UCSD-AML1 (cell line): ENCODE results near the gene CALCOCO1.
A peak's percentile ranks its signal among the peaks of the same experiment; 100 is the strongest.

Experiments
- DNase-seq: peaks from one replicate; lab custom pipeline; 2025; ENCODE audit not compliant: unreplicated experiment; lab: John Stamatoyannopoulos, UW

The CALCOCO1 gene

DNA sequence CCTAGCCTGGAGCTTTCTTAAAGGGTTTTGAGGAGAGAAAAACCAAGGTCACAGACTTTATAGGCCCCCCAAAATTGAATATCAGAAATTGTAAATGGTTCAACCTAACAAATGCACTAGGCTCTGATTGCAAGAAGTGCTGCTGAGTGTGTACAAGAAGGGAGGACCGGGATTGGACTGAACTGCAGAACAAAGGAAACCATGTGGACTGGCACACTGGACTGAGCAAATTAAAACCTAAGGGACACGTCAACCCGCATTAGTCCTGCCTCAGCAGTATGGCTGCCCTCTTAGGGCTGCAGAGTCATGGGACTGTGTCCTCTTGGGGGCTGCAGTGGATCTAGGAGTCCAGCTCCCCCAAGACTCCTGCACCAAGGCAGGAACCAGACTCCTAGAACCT is 25.4 kb upstream of the CALCOCO1 start:
- no peak for DNase-seq

DNA sequence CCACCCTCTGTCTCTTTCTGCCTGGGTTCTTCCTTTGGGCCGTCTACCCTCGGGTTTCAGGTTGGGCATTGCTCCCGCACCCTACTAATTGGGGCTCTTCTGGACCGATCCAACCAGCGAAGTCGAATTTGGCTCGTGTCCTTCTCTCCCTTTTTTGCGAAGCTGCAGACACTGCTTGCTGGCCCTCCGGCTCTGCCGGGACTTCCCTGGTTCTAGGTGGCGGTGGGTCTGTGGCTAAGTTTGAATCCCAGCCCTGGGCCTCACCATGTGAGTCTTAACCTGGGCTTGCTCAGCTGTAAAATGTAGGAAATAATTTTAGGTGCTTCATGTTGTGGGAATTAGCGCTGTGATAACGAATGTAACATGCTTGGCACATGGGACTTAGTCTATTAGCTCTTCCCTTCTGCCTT is 24.9 kb upstream of the CALCOCO1 start:
- DNase-seq: no peak

DNA sequence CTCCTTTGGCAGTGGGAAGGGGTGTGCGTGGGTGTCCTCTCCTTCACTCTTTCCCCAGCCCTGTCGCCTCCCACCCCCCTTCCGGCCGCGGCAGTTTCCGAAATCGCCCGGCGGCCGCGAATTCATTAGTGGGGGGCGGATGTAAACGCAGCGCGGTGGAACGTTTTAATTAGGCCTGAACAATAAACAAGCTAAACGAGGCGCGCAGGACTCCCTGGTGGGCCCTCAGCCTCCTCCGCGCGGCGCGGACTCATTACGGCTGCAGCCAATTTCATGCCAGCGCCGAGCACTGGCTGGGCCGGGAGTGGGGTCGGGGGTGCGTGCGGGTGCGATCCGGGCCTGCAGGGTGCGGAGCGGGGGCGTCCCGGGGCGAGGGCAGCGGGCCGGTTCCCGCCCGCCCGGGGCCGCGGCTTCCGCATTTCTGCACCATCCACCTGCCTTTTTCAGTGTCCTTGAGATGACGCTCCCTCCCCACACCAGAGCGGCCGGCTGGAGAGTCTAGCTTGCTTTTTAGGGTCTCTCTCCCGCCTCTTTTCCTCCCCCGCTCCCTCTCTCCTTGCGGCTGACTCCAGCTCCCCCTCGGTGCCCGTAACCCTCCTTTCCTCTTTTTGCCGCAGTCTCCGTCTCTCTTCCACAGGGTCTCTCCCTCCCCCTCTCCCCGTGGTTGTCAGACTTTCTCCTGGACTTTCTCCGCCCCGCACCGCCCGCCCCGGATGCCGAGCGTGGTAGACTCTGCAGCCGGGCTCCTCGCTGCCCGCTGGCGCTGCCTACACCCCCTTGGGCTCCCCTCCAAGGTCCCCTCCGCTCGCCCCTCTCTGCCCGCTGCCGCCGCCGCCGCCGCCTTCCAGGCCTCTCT is 24.3 kb upstream of the CALCOCO1 start, which contains the start of gene CISTR:
Gene CISTR (minus strand): TSS at position 644 of the 856 bp plus-strand sequence.
- peak; percentile 68 for DNase-seq

DNA sequence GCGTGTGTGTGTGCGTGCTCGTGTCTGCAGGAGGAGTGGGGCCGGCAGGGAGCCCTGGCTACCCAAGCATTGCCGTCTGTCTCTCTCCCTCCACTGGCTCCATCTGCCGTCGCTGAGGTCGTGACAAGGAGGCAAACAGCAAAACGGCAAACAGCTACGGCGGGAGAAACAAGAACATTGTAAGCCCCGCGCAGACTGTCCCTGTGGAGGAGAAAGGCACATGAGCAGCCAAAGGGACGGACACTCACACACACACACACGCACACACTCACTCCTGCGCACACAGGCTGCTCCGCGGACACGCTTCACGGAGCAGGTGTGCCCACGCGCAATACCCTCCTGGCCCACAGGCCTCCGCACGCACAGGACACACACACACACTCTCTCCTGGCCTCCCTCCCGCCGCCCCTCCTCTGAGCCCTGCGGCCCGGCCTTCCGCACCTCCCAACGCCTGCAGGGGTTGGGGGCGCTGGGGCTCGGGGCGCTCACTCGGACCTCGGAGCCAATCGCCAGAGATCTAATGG is 23.6 kb upstream of the CALCOCO1 start:
- no peak for DNase-seq

DNA sequence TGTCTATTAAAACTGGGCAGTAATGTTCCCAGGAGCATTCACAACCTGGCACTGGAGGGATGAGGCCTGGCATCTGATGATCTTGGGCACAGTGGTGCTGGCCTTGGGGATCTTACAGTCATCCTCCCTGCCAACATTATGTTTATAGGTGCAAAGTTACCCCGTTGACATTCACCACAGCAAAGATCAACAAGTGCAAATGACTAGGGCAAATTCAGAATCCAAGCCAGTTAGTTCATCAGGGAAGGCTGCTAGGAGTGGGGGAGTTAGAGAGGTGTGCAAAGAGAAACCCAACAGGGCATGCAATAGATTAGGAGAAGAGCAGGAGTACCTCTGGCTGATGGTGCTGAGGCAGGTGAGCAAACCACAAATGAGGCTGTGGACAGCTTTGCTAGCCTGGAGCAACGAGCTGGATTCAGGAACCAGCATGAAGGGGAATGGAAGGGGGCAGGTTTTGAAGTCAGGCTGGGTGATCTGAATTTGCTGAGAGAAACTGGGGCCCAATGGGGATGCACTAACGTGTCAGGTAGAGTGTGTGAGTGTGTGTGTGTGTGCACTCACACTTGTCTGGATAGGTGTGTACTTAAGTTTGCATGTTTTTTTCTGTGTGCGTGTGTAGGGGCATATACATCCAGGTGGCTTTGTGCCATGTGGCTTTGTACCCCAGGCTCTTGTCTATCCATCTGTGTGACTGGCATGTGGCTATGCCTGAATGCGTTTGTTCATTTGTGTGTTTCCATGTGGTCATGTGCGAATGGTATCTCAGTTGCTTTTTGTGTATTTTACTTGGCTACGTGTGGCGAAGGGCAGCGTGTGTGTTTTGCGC is 22.9 kb upstream of the CALCOCO1 start:
- no peak for DNase-seq

DNA sequence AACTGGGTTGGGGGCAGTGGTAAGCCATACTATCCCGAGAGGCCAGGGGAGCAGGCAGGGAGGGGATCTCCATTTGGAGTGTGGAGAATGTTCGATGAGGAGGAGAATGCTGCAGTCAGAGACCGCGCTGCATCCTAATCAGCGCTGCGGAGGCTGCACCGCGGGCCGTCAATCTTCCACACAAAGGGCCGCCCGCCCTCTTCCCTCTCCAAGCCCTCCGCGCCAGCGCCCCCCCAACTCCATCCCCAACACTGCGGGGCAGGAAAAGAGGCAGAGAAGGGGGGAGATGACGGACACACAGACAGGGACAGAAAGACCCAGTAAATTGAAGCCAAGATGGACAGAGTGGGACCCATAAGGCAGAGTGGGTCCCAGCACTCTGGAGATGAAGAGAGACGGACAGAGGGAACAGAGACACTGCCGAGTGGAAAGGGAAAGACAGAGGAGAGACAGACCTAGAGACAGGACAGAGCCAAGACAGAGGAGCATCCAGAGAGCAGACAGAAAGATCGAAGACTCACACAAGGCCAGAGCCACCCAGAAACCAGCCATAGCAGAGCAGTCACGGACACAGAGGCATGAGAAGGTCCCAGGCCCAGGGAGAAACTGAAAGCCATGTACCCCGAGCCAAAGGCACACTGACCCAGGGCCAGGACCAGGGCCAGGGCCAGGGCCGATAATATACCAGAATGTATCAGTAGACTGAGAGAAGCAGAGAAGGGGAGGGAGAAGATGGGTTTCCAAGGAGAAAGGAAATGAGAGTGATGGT is 21.0 kb upstream of the CALCOCO1 start:
- DNase-seq: no peak

DNA sequence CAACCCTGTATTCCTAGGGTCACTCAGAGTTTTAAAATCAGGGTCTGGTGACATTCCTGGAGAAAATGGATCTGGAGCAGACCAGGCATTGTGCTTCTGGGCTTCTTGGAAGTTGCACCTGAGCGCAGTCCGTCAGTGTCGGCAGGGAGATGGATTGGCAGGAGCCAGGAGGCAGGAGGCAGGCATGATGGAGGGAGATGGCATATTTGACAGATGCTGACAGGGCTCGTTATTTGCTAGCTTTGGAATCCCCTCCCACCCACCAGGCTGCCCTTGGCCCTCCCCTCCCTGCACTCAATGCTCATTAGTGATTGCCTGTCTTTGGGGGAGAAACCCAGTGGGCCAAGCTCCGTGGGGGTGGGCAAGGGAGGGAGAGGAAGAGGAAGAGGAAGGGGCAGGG is 19.8 kb upstream of the CALCOCO1 start:
- DNase-seq: no peak

DNA sequence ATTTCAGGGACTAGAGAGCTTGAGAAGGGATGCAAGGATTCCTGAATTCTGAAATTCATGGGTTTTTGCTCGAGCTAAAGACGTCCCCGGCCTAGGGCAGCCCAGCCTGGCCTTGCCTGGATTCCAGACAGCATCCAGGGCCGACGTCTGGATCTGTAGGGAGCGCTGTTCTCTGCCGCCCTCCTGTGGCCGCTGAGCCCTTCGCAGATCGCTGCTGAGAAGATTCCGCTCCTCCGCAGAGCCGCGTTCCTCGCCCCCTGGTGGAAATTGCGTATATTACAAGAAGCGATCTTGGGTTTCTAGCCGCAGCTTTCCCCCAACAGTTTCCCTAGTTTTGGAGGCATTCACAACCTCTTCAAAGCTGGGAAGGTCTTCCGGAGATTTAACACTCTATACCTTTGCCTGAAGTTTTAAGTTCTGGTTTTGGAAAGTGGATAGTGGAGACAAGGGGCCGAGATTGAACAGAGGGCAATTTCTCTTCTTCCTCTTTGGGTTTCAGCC is 19.4 kb upstream of the CALCOCO1 start:
- DNase-seq: peak; percentile 85

DNA sequence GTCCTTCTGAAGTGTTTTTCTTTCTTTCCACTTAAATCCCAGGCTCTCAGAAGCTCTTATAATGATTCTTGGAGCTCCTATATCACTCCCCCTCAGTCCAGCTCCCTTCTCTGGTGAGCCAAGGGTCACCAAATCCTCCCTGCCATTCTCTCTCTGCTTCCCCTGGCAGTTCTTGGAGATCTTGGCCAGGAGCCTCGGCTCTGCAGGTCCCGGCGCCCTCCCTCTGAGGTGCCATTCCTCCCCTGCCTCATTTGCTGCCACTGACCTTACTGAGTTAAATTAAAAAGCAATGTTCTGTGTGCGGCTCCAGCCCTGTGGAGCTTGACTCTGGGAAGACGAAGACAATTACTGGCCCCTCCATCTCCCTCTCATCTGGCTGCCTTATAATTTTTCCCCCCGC is 17.5 kb upstream of the CALCOCO1 start:
- no peak for DNase-seq

DNA sequence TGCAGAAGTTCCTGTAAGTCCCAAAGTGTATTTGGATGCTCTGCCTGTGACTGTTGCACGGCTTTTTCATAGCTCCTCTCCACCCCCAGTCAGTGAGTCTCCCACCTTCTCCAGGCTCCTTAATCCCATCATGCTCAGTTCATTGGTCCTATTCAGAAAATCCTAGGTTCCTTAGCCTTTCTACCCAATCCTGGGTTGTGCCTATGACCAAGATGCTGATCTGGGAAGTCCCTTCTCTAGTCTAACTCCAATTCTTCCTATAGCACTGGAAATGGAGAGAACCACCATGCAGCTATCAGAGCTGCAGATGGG is 16.8 kb upstream of the CALCOCO1 start:
- DNase-seq: no peak

DNA sequence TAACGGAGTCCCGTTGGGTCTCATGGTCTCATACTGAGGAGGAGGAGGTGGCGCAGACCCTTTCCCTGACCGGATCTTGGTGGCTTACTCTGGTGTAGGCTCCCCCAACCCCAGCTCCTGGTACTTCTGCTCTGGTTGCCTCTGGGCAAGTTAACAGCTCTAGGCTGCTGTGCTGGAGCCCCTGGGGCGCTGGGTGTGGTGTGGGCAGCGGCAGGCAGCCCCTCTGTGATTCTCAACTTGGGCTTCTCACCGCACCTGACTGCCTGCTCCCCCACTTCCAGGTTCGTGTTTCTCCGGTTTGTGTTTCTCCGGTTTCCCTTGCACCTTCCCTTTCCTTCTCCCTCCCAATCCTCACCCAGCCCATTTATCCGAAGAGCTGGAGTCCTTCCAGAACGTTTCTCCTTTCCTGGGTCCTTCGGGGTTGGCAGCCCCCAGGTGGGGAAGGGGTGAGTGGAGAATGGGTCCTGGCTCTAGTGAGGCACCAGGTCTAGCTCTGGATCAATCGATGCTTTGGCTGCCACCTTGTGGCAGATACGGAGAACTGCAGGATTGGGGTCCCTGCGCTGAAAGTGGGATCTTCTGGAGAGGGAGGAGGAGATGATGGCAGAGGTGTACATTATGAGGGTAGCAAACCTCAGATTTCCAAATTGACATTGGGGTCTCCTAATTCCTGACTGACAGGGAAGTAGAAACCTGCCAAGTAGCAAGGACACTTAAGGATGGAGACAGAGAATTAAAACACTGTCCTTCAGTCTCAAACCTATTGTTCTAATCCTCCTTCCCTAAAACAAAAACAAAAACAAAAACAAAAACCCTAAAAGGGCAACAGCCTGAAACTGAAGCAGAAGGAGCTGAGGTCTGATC is 16.2 kb upstream of the CALCOCO1 start:
- peak; percentile 51 for DNase-seq

DNA sequence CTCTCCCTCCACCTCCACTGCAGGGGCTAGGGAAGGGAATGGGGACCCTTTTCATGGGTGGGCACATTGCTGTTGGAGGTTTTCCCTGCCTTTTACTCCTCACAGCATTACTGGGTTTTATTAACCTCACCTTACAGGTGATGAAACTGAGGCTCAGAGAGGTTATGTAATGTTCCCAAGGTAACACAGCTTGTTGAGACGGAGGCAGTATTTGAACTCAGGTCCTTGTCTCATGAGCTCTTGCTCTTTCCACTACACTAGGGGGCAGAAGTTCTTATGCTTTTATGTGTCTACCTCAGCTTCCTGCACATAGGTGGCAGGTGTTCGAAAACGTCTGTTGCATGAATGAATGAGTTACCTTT is 12.9 kb upstream of the CALCOCO1 start:
- DNase-seq: no peak

DNA sequence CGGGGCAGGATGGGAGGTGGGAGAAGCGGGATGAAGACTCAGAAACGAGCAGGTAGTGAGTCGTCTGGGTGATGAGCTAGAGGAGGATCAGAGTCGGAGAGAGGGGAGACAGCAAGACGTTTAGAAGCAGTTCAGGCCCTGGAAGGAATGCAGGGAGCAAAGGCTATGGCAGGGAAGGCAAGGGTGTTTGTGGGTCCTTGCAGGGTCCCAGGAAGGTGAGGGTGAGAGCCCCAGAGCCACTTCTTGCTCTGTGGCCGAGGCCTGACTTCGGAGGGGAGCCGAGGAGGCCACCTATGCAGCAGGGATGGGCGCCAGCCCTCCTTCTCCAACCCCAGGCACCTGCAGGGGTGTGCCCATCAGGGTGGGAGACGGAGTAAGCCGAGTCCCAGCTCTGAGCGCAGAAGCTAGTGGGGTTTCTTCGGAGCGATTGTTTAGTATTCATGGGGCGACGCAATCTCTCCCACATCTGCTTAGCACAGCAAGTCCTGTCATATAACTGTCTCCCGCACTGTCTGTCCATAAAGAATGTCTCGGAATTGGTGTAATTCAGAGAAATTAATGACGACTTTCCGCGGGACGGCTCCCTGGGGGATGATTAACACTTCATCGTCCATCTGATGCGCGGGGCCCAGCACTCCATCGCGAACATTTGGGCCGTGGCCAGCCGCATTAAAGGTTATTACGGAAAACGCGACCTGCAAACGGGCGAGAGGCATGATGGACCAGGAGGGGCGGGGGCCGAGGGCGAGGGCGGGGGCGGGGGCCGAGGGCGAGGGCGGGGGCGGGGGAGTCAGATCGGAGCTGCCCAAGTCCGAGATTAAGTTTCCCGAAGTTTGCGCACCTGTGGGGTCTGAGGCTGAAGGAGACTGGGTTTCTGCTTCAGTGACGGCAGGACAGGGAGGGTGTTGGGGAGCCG is 12.2 kb upstream of the CALCOCO1 start:
- DNase-seq: no peak

DNA sequence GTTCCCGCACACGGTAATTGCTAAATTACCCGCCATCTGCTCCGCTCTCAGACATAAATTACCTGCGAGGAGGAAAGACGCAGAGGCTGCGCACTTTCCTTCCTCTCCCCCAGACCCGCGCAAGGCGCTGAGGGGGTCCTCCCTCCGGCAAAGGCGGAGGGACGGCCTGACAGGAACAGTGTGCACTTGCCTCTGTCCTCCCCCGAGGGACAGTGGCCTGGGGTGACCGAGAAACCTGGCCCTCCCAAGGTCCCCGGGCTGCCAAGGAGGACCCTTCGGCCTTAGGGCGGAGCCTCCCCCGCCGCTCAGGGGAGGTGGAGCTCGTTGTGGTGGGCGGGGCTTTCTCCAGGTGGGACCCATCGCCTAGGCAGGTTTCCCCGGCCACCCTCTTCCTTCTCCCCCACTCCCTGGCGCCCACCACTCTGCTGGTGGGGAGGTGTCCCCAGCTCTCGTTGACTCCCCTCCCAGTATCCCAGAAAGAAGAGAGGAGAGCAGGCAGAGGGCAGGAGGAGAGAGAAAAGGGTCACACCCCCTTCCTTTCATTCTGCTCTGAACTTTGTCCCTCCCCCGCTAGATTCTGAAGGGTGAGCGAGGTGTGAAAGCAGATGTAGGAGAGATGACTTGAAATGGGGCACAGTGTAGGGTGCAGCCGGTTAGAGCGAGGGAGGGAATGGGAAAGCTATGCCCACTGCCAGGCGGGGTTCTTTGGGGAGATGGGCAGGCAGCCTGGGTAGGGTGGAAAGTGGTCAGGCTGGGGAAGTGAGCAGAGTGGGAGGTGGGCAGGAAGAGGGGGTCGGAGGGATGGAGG is 11.4 kb upstream of the CALCOCO1 start:
- no peak for DNase-seq

DNA sequence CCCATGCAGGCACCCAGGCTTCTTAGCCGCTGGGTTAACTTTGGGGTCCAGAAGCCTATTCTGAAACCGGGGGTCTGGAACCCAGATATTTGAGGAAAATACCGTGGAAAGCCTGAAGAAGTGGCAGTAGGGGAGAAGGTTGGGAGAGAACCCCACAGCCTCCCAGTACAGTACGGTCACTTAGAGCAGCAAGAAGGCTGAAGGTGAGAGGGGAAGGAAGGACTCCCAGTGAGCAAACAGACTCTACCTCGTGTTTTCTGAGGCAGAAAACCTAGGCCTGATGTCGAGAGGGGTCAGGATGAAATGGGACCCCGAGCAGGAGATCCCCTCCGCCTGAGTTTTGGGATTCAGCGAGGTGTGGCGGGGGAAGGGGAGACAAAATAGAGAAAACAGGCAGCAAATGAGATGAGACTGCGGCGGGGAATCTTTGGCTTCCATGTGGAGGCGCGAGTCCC is 10.7 kb upstream of the CALCOCO1 start:
- DNase-seq: no peak

DNA sequence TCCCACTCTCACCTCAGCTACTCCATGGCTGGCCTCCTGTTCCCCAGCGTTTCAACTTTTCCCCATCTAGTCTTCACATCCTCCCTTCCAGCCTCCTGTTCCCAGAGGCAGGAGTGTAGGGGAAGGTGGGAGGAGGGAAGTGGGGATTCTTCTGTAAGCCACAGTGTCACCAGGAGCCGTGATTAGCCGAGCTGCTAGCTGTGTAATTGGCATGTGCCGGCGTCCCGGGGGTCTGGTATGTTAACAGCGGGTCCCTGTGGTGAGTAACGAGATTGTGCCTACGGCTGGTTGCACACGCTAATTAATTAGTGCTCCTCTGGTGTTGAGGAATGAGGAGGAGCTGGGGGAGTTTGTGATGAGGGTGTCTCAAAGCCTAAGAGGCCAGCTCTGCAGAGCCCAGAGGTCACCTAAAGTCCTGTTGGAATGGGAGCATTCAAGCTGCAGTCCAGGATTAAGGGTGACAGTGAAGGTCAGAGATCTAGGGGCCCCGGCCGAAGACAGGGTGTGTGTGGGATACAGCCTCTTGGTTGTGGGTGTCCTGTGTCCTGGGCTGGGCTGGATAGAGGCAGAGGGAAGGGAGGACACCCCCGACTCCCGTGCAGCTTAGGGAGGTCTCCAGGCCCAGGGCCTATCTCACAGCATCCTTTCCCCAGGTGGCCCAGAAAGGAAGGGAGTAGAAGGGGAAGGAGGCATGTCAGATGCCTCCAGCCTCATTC is 10.0 kb upstream of the CALCOCO1 start:
- DNase-seq: no peak

DNA sequence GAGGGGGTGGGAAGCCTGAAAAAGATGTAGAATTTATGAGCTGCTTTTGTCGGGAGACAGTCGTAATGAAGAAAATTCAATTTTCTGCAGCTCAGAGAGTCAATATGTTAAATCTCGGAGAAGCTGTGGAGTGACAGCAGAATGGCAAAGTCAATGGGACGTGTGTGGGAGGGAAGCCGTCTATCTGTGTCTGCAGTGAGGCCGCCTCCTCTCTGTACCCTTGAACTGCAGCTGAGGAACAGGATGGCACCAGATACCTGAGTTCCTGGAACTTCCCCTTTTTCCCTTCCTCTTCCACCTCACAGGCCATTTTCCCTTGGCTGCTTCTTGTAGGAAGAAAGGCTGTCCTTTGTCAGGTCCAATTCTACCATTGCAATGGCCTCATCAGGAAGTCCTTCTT is 9.3 kb upstream of the CALCOCO1 start:
- no peak for DNase-seq

DNA sequence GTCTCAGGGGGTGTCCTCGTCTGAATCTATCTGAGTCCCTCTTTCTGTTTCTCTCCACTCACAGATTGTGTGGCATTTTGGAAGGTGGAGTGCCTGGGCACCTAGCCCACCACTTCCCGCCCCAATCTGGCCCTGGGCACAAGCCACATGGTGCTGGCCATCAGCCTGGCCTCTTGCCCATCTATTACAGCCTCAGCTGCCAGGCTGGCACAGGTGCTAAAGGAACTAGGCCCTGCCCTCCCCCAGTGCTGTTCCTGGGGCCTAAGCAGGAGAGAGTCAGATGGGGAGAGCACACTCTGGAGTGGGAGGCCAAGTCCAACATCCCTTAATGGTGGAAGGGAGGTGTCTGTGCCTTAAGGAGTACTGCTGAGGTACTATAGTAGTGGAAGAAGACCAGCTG is 8.3 kb upstream of the CALCOCO1 start:
- no peak for DNase-seq
